Activated naive CD4-positive, alpha-beta T cell treated with anti-CD3 and anti-CD28 coated beads, Interleukin-2, amount 50 U/mL, for 24 hours (primary cell): Measurements from ENCODE around the gene SLITRK5.

Experiments
- H3K27ac Mint-ChIP-seq: one replicate; pipeline ENCODE4 v1.8.0; 2021; ENCODE audit warnings: mild to moderate bottlenecking, mixed read lengths
- H3K27me3 Mint-ChIP-seq: one replicate; pipeline ENCODE4 v1.8.0; 2021; ENCODE audit warnings: mixed read lengths
- H3K36me3 Mint-ChIP-seq: one replicate; pipeline ENCODE4 v1.8.0; 2021; ENCODE audit warnings: mixed read lengths
- H3K4me1 Mint-ChIP-seq: one replicate; pipeline ENCODE4 v1.8.0; 2021; ENCODE audit warnings: mixed read lengths
- H3K4me3 Mint-ChIP-seq: one replicate; pipeline ENCODE4 v1.8.0; 2021; ENCODE audit warnings: mild to moderate bottlenecking, mixed read lengths
- H3K9me3 Mint-ChIP-seq: one replicate; pipeline ENCODE4 v1.8.0; 2021; ENCODE audit warnings: mixed read lengths

The SLITRK5 gene

GRCh38 chr13:87671031-87671752 is at the start of gene SLITRK5:
SLITRK5 (plus strand) TSS chr13:87671371; CDS start chr13:87675389, 4,018 bp downstream.
- no peaks in the 10 kb centered on the region for H3K9me3 Mint-ChIP-seq
- peak within 1 kb of the TSS; percentile 76 for H3K4me3 Mint-ChIP-seq
- H3K27me3 Mint-ChIP-seq: peaks cover 38% of the 10 kb centered on the region
- peaks cover 27% of the 10 kb centered on the region for H3K4me1 Mint-ChIP-seq
- H3K36me3 Mint-ChIP-seq: no peaks in the 10 kb centered on the region
- no peak within 1 kb of the TSS for H3K27ac Mint-ChIP-seq

GRCh38 chr13:87622971-87623370 is 48.2 kb upstream of the SLITRK5 start:
- H3K36me3 Mint-ChIP-seq: no peaks in the 10 kb centered on the region
- H3K27ac Mint-ChIP-seq: no peak overlapping the region
- no peaks in the 10 kb centered on the region for H3K4me1 Mint-ChIP-seq
- H3K27me3 Mint-ChIP-seq: no peaks in the 10 kb centered on the region
- no peaks in the 10 kb centered on the region for H3K9me3 Mint-ChIP-seq
- H3K4me3 Mint-ChIP-seq: no peak overlapping the region

- no peaks in the 10 kb centered on the region for H3K4me1 Mint-ChIP-seq
- no peak overlapping the region for H3K4me3 Mint-ChIP-seq
- no peak overlapping the region for H3K27ac Mint-ChIP-seq
- no peaks in the 10 kb centered on the region for H3K9me3 Mint-ChIP-seq
- H3K36me3 Mint-ChIP-seq: no peaks in the 10 kb centered on the region
- H3K27me3 Mint-ChIP-seq: no peaks in the 10 kb centered on the region
Measured at GRCh38 chr13:87656306-87656705, 14.9 kb upstream of the SLITRK5 start.

GRCh38 chr13:87661471-87661870 is 9.7 kb upstream of the SLITRK5 start:
- no peaks in the 10 kb centered on the region for H3K9me3 Mint-ChIP-seq
- no peaks in the 10 kb centered on the region for H3K4me1 Mint-ChIP-seq
- peaks cover 3% of the 10 kb centered on the region for H3K27me3 Mint-ChIP-seq
- H3K36me3 Mint-ChIP-seq: no peaks in the 10 kb centered on the region
- no peak overlapping the region for H3K27ac Mint-ChIP-seq
- no peak overlapping the region for H3K4me3 Mint-ChIP-seq

GRCh38 chr13:87666831-87667230 is 4.3 kb upstream of the SLITRK5 start:
- Mint-ChIP-seq H3K27ac (no peak overlapping the region), H3K9me3 (no peaks in the 10 kb centered on the region), H3K36me3 (no peaks in the 10 kb centered on the region), H3K4me1 (peaks cover 11% of the 10 kb centered on the region), H3K27me3 (peaks cover 12% of the 10 kb centered on the region), H3K4me3 (no peak overlapping the region)

- Mint-ChIP-seq H3K4me1 (peaks cover 14% of the 10 kb centered on the region), H3K27ac (no peak overlapping the region), H3K9me3 (no peaks in the 10 kb centered on the region), H3K4me3 (no peak overlapping the region), H3K27me3 (peaks cover 14% of the 10 kb centered on the region), H3K36me3 (no peaks in the 10 kb centered on the region)
Measured at GRCh38 chr13:87667686-87668085, 3.5 kb upstream of the SLITRK5 start.

GRCh38 chr13:87669379-87669978 is 1.7 kb upstream of the SLITRK5 start:
- Mint-ChIP-seq H3K4me3 (no peak overlapping the region), H3K4me1 (peaks cover 27% of the 10 kb centered on the region), H3K9me3 (no peaks in the 10 kb centered on the region), H3K27ac (no peak overlapping the region), H3K36me3 (no peaks in the 10 kb centered on the region), H3K27me3 (peaks cover 27% of the 10 kb centered on the region)

GRCh38 chr13:87671753-87672605 is 808 bp downstream of the SLITRK5 start:
- Mint-ChIP-seq H3K27ac (no peak overlapping the region), H3K27me3 (peaks cover 41% of the 10 kb centered on the region), H3K4me3 (peak overlapping the region; percentile 76), H3K9me3 (no peaks in the 10 kb centered on the region), H3K4me1 (peaks cover 27% of the 10 kb centered on the region), H3K36me3 (no peaks in the 10 kb centered on the region)

- peak overlapping the region; percentile 37 for H3K4me3 Mint-ChIP-seq
- H3K9me3 Mint-ChIP-seq: no peaks in the 10 kb centered on the region
- no peak overlapping the region for H3K27ac Mint-ChIP-seq
- H3K36me3 Mint-ChIP-seq: no peaks in the 10 kb centered on the region
- H3K4me1 Mint-ChIP-seq: peaks cover 34% of the 10 kb centered on the region
- peaks cover 50% of the 10 kb centered on the region for H3K27me3 Mint-ChIP-seq
Measured at GRCh38 chr13:87674247-87674738, 3.1 kb downstream of the SLITRK5 start.

- Mint-ChIP-seq H3K27ac (no peak overlapping the region), H3K4me1 (peaks cover 32% of the 10 kb centered on the region), H3K27me3 (peaks cover 50% of the 10 kb centered on the region), H3K36me3 (no peaks in the 10 kb centered on the region), H3K4me3 (no peak overlapping the region), H3K9me3 (no peaks in the 10 kb centered on the region)
Measured at GRCh38 chr13:87675851-87676250, 4.7 kb downstream of the SLITRK5 start.

GRCh38 chr13:87676254-87677042 is 5.3 kb downstream of the SLITRK5 start:
- Mint-ChIP-seq H3K27ac (no peak overlapping the region), H3K4me1 (peaks cover 26% of the 10 kb centered on the region), H3K36me3 (no peaks in the 10 kb centered on the region), H3K4me3 (no peak overlapping the region), H3K9me3 (no peaks in the 10 kb centered on the region), H3K27me3 (peaks cover 47% of the 10 kb centered on the region)

- Mint-ChIP-seq H3K36me3 (no peaks in the 10 kb centered on the region), H3K27ac (no peak overlapping the region), H3K4me1 (peaks cover 23% of the 10 kb centered on the region), H3K27me3 (peaks cover 45% of the 10 kb centered on the region), H3K9me3 (no peaks in the 10 kb centered on the region), H3K4me3 (peak overlapping the region; percentile 44)
Measured at GRCh38 chr13:87677043-87677495, 5.9 kb downstream of the SLITRK5 start.

- peak overlapping the region; percentile 71 for H3K4me3 Mint-ChIP-seq
- H3K9me3 Mint-ChIP-seq: no peaks in the 10 kb centered on the region
- no peaks in the 10 kb centered on the region for H3K36me3 Mint-ChIP-seq
- H3K27ac Mint-ChIP-seq: no peak overlapping the region
- H3K27me3 Mint-ChIP-seq: peaks cover 43% of the 10 kb centered on the region
- H3K4me1 Mint-ChIP-seq: peaks cover 20% of the 10 kb centered on the region
Measured at GRCh38 chr13:87677496-87678371, 6.6 kb downstream of the SLITRK5 start.

GRCh38 chr13:87678372-87678752 is 7.2 kb downstream of the SLITRK5 start:
- Mint-ChIP-seq H3K36me3 (no peaks in the 10 kb centered on the region), H3K4me1 (peaks cover 17% of the 10 kb centered on the region), H3K27me3 (peaks cover 40% of the 10 kb centered on the region), H3K27ac (no peak overlapping the region), H3K9me3 (no peaks in the 10 kb centered on the region), H3K4me3 (peak overlapping the region; percentile 71)
